ENCODE measurements around the gene POLD1.

GRCh38 chr19:50398675-50399367 is 14.7 kb downstream of the POLD1 start:
- TF ChIP-seq CTCF (IDR thresholded peaks at IDR 0.05) (no peak), POLR2AphosphoS5 (IDR thresholded peaks at IDR 0.05) (no peak), EP300 (IDR thresholded peaks at IDR 0.05) (no peak), POLR2A (IDR thresholded peaks at IDR 0.05) (no peak)

Data from gastroesophageal sphincter (tissue), 3 donors.